ENCODE measurements around the gene TIPRL.

DNA sequence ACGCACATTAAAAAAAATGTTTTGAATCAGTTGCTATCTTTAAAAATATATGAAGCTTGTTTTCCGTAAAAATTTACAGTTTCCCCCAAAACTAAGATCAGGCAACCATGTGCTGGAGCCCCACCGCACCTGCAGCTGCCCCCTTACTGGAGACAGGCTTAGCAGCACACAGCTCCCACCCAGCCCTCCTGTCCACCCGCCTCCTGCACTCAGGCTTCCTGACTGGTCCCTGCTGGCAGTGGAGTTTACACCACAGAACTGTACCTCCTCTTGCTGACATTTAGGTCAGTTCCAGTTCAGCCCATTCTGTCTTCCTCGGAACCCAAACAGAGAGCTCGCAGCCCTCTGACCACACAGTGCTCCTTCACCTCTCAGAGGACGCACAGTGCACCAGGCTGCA is 44.1 kb upstream of the TIPRL start:
- TF ChIP-seq, protein P1, sequence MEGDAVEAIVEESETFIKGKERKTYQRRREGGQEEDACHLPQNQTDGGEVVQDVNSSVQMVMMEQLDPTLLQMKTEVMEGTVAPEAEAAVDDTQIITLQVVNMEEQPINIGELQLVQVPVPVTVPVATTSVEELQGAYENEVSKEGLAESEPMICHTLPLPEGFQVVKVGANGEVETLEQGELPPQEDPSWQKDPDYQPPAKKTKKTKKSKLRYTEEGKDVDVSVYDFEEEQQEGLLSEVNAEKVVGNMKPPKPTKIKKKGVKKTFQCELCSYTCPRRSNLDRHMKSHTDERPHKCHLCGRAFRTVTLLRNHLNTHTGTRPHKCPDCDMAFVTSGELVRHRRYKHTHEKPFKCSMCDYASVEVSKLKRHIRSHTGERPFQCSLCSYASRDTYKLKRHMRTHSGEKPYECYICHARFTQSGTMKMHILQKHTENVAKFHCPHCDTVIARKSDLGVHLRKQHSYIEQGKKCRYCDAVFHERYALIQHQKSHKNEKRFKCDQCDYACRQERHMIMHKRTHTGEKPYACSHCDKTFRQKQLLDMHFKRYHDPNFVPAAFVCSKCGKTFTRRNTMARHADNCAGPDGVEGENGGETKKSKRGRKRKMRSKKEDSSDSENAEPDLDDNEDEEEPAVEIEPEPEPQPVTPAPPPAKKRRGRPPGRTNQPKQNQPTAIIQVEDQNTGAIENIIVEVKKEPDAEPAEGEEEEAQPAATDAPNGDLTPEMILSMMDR (IDR thresholded peaks at IDR 0.05), result no peak
- TF ChIP-seq POLR2A (IDR thresholded peaks at IDR 0.05; ENCODE audit: low read length) (no peak), CEBPB (IDR thresholded peaks at IDR 0.05) (no peak), FOSL2 (IDR thresholded peaks at IDR 0.05) (no peak), FOSL2 (CRISPR knock-in tag; IDR thresholded peaks at IDR 0.05) (no peak), NFE2L2 (conservative IDR thresholded peaks at IDR 0.05; ENCODE audit: low read length) (no peak), JUNB (IDR thresholded peaks at IDR 0.05) (no peak), CBX2 (IDR thresholded peaks at IDR 0.05; ENCODE audit: borderline replicate concordance, low read depth) (no peak), HDAC2 (IDR thresholded peaks at IDR 0.05) (no peak), JUN (IDR thresholded peaks at IDR 0.05) (no peak)
- TF ChIP-seq, protein P2, sequence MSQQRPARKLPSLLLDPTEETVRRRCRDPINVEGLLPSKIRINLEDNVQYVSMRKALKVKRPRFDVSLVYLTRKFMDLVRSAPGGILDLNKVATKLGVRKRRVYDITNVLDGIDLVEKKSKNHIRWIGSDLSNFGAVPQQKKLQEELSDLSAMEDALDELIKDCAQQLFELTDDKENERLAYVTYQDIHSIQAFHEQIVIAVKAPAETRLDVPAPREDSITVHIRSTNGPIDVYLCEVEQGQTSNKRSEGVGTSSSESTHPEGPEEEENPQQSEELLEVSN (IDR thresholded peaks at IDR 0.05; ENCODE audit: borderline replicate concordance, low read depth), result no peak

All from A549 (cell line).